ENCODE results near the gene RTP5.

The RTP5 gene

DNA sequence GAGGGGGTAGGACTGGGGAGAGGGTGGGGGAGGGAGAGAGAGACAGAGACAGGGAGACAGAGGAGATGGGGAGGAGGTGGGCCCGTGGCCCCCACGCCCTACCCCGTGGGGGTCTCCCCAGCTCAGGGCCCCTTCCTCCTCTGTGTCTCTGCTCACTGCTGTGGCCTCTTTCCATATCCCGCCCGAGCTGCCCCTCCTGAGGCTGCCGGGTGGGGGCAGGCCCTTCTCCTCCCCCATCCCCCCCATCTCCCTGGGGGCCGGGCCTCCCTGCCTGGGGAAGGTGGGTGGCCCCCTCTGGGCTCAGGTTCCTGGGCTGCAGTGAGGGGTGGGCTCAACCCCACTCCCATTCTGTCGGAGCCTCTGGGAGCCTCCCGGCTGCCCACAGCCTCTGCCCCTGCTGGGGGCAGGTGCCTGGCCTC lies 10.5 kb upstream of the RTP5 start:
- H3K27me3 Mint-ChIP-seq, result peaks cover 13% of the 10 kb centered on the region
- DNase-seq (ENCODE audit: low spot score in 2 of 2), result no peak
- H3K4me3 Mint-ChIP-seq, result peak overlapping the region; percentile 88
- ATAC-seq (ENCODE audit: low read depth), result peak; percentile 11
- peak overlapping the region; percentile 94 for H3K27ac Mint-ChIP-seq
- H3K9me3 Mint-ChIP-seq, result no peaks in the 10 kb centered on the region
- H3K36me3 Mint-ChIP-seq, result peaks cover under 1% of the 10 kb centered on the region
- peaks cover 23% of the 10 kb centered on the region for H3K4me1 Mint-ChIP-seq

DNA sequence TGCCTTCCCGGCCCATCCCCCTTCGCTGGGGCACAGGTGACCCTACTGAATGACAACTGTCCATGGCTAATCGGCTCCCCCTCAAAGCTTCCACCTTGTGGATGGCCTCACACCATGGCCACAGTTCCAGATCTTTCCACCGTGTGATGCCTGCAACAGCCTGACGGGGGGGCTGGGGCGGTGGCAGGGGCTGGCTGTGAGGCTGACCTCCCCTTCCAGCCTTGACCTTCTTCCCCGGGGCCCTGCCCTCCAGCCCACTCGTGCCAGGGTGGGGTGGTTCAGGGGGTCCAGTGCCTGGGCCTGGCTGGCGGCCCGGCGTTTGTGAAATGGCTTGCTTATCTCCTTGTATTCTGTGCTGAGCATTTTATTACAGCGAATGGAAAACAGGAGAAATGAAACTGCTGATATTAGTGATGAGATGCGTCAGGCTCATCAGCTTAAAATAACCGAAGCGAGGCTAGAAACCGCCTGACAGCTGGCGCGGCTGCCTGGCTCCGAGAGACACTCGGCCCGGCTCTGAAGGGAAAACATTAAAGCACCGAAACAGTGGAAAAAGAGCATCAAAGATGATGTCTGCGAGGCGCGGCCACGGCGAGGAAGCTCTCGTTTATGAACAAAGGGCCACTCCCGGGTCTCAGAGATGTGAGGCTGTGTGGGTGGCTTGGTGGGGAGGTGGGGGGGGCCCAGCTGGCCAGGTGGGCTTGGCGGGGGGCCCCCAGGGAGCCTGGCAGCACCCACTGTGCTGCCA lies 9.9 kb upstream of the RTP5 start:
- peak; percentile 57 to 59 for DNase-seq (ENCODE audit: low spot score in 2 of 2)
- Mint-ChIP-seq H3K27ac (peak overlapping the region; percentile 94), H3K9me3 (no peaks in the 10 kb centered on the region), H3K4me1 (peaks cover 29% of the 10 kb centered on the region), H3K4me3 (peak overlapping the region; percentile 88), H3K36me3 (peaks cover 4% of the 10 kb centered on the region), H3K27me3 (peaks cover 19% of the 10 kb centered on the region)
- peak; percentile 83 for ATAC-seq (ENCODE audit: low read depth)

DNA sequence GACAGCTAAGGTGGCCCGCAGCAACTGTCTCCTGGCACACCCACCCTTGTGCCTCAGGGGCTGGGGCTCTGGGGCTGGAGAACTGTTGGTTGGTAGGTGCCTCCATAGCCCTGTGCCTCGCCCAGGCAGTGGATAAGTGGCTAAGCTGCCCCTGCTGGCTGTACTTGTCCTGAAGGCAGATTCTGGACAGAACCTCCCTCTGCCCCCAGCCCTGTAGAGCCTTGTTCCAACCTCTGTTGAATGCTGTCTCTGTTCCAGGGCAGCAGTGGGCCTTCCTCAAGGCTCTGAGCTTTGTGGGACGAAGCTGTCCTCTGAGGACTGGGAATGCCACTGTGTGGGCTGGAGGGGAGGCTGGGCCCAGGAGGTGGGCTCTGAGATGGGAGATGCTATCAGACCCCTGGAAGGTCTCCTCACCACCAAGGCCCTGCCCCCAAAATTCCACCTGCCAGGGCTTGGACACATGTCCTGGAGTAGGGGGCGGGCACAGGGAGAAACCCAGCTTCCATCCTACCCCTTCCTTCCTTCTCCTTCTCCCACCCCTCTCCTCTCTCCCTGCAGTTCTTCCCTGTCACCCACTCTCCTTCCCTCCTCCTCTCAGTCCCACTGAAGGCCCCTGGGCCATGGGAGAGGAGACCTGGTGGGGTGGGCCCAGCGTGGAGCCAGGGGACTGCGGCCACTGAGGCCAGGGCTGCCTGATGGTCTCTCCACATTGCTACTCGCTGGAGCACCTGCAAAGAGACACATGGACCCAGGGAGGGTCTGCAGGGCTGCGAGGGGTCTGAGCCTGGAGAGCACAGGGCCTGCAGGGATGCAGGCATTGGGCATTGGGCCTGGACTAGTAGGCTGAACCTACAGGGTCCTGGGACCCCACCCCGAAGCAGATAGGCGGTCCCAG lies 9.1 kb upstream of the RTP5 start:
- Mint-ChIP-seq H3K36me3 (peaks cover 4% of the 10 kb centered on the region), H3K9me3 (no peaks in the 10 kb centered on the region), H3K4me3 (peak overlapping the region; percentile 47), H3K27ac (peak overlapping the region; percentile 94), H3K4me1 (peaks cover 37% of the 10 kb centered on the region), H3K27me3 (peaks cover 27% of the 10 kb centered on the region)
- peak in 1 of 2 donors; percentile 49 for DNase-seq (ENCODE audit: low spot score in 2 of 2)
- peak; percentile 30 for ATAC-seq (ENCODE audit: low read depth)

DNA sequence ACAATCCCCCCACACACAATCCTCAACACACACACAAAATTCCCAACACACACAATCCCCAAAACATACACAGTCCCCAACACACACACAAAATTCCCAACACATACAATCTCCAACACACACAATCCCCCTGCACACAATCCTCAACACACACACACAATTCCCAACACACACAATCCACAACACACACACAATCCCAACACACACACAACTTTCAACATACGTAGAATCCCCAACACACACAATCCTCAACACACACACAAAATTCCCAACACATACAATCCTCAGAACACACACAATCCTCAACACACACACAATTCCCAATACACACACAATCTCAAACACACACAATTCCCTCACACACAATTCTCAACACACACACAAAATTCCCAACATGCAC lies 8.3 kb upstream of the RTP5 start:
- H3K4me1 Mint-ChIP-seq, result peaks cover 43% of the 10 kb centered on the region
- DNase-seq (ENCODE audit: low spot score in 2 of 2) (no peak), ATAC-seq (ENCODE audit: low read depth) (no peak)
- peaks cover 6% of the 10 kb centered on the region for H3K36me3 Mint-ChIP-seq
- no peaks in the 10 kb centered on the region for H3K9me3 Mint-ChIP-seq
- H3K27me3 Mint-ChIP-seq, result peaks cover 32% of the 10 kb centered on the region
- H3K4me3 Mint-ChIP-seq, result peak overlapping the region; percentile 41
- H3K27ac Mint-ChIP-seq, result peak overlapping the region; percentile 83

DNA sequence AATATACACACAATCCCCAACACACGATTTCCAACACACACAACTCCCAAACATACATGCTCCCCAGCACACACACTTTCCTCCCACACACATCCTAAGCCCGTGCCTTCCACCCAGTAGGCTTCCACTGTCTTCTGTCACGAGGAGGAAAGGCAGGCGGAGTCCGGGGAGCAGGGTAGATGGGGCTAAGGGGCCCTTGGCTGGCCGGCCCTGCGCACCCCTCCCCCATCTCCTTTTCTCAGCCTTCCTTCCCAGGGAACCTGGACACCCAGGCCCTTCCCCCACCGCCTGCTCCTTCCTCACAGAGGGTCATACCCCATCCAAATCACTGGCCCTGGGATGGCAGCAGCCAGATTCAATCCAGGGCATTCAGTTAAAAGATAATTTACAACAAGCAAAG lies 7.4 kb upstream of the RTP5 start:
- Mint-ChIP-seq H3K27me3 (peaks cover 32% of the 10 kb centered on the region), H3K36me3 (peaks cover 6% of the 10 kb centered on the region)
- DNase-seq (ENCODE audit: low spot score in 2 of 2), result no peak

DNA sequence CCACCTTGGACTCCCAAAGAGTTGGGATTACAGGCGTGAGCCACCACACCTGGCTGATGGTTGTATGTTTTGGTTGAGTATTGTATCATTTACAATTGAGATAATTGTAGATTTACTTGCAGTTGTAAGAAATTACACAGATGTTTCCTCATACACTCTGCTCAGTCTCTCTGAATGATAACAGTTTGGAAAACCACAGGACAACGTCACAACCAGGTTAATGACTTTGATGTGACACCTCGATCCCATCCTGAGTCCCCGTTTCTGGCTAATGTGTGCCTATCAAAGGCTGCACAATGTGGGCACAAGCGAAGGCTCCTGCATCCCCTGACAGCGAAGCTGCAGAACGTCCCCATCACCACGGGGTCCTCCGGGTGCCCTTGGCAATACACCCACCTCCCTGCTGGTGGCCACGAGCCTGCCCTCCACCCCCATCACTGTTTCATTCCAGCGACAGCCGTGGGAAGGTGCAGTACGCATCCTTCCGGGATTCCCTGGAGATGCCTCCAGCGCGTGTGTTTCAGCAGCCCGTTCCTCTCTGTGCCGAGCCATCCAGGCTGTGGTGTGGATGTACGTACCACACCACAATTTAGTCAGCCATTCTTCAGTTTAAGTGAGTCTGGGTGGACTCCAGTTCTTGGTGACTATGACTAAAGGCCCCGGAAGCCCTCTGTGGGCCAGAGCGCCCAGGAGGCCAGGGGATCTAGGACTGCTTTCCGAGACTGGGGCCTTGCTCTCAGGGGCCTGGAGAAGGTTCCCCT lies 6.6 kb upstream of the RTP5 start:
- no peak for ATAC-seq (ENCODE audit: low read depth)
- H3K4me1 Mint-ChIP-seq, result peaks cover 43% of the 10 kb centered on the region

More for the DNA sequence above, 7.4 kb upstream of the RTP5 start:
- no peaks in the 10 kb centered on the region for H3K9me3 Mint-ChIP-seq
- H3K4me1 Mint-ChIP-seq, result peaks cover 43% of the 10 kb centered on the region
- ATAC-seq (ENCODE audit: low read depth), result no peak
- H3K4me3 Mint-ChIP-seq, result no peak overlapping the region
- H3K27ac Mint-ChIP-seq, result no peak overlapping the region

DNA sequence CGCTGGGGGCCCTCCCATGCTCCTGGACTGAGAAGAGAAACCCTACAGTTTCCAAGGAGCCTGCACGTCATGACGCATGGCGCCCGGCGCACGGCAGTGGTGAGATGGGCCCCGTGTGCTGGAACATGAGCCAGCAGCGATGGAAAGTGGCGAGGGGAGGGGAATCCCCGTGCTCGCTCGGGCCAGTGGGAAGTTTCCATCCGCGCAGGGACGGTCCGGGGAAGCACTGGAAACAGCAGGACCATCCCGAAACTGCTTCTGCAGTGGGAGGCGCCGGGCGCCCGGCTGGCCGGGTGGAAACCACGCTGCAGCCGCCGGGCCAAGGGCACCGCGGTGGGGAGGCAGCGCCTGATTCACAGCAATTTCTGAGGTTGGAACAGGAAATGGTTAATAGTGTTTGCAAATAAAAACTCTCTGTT lies 6.0 kb upstream of the RTP5 start:
- peak overlapping the region; percentile 4 for H3K4me3 Mint-ChIP-seq
- peaks cover 32% of the 10 kb centered on the region for H3K27me3 Mint-ChIP-seq
- no peaks in the 10 kb centered on the region for H3K9me3 Mint-ChIP-seq
- H3K36me3 Mint-ChIP-seq, result peaks cover 6% of the 10 kb centered on the region
- H3K27ac Mint-ChIP-seq, result no peak overlapping the region
- ATAC-seq (ENCODE audit: low read depth) (no peak), DNase-seq (ENCODE audit: low spot score in 2 of 2) (no peak)
- peaks cover 45% of the 10 kb centered on the region for H3K4me1 Mint-ChIP-seq

More for the DNA sequence above, 6.6 kb upstream of the RTP5 start:
- H3K36me3 Mint-ChIP-seq, result peaks cover 6% of the 10 kb centered on the region
- H3K9me3 Mint-ChIP-seq, result no peaks in the 10 kb centered on the region
- no peak for DNase-seq (ENCODE audit: low spot score in 2 of 2)
- H3K4me3 Mint-ChIP-seq, result peak overlapping the region; percentile 4
- H3K27ac Mint-ChIP-seq, result no peak overlapping the region
- H3K27me3 Mint-ChIP-seq, result peaks cover 32% of the 10 kb centered on the region

DNA sequence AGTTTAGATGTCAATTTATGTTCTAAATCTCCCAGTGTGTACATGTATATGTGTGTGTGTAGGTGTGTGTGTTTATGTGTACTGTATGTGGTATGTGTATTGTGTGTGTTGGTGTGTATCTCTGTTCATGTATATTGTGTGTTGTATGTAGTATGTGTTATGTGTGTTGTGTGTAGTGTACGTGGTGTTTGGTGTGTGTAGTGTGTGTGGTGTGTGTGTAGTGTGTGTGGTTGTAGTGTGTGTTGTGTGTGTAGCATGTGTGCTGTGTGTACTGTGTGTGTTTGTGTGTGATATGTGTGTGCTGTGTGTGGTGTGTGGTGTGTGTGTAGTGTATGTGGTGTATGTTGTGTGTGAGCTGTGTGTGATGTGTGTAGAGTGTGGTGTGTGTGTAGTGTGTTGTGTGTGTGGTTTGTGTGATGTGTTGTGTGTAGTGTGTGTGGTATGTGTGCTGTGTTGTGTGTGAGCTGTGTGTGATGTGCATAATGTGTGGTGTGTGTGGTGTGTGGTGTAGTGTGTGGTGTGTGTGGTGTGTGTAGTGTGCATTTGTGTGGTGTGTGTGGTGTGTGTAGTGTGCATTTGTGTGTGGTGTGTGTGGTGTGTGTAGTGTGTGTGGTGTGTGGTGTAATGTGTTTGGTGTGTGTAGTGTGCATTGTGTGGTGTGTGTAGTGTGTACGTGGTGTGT lies 5.2 kb upstream of the RTP5 start:
- Mint-ChIP-seq H3K27me3 (peaks cover 32% of the 10 kb centered on the region), H3K4me1 (peaks cover 42% of the 10 kb centered on the region), H3K9me3 (no peaks in the 10 kb centered on the region), H3K27ac (peak overlapping the region; percentile 79), H3K4me3 (no peak overlapping the region), H3K36me3 (peaks cover 6% of the 10 kb centered on the region)
- no peak for DNase-seq (ENCODE audit: low spot score in 2 of 2)
- no peak for ATAC-seq (ENCODE audit: low read depth)

DNA sequence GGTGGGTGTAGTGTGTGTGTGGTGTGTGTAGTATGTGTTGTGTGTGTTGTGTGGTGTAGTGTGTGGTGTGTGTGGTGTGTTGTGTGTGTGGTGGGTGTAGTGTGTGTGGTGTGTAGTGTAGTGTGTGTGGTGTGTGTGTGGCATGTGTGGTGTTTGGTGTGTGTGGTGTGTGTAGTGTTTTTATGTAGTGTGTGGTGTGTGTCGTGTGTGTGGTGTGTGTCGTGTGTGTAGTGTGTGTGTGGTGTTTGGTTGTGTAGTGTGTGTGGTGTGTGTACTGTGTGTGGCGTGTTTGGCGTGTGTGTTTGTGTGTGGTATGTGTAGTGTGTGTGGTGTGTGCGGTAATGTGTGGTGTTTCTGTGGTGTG lies 4.7 kb upstream of the RTP5 start:
- Mint-ChIP-seq H3K27ac (peak overlapping the region; percentile 79), H3K9me3 (no peaks in the 10 kb centered on the region), H3K4me3 (no peak overlapping the region)

DNA sequence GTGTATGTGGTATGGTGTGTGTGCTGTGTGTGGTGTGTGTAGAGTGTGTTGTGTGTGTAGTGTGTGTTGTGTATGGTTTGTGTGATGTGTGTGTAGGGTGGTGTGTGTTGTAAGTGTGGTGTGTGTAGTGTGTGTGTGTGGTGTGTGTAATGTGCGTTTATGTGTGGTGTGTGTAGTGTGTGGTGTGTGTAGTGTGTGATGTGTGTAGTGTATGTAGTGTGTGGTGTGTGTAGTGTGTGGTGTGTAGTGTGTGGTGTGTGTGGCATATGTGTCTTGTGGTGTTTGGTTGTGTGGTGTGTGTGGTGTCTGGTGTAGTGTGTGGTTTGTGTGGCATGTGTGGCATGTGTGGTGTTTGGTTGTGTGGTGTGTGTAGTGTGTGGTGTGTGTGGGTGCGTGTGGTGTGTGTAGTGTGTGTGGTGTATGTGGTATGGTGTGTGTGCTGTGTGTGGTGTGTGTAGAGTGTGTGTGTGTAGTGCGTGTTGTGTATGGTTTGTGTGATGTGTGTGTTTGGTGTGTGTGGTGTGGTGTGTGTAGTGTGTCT lies 4.0 kb upstream of the RTP5 start:
- peaks cover 6% of the 10 kb centered on the region for H3K36me3 Mint-ChIP-seq
- DNase-seq (ENCODE audit: low spot score in 2 of 2) (no peak), ATAC-seq (ENCODE audit: low read depth) (no peak)
- peaks cover 32% of the 10 kb centered on the region for H3K27me3 Mint-ChIP-seq
- H3K9me3 Mint-ChIP-seq, result no peaks in the 10 kb centered on the region
- H3K4me1 Mint-ChIP-seq, result peaks cover 37% of the 10 kb centered on the region
- no peak overlapping the region for H3K4me3 Mint-ChIP-seq
- H3K27ac Mint-ChIP-seq, result peak overlapping the region; percentile 79

More for the DNA sequence above, 4.7 kb upstream of the RTP5 start:
- peaks cover 32% of the 10 kb centered on the region for H3K27me3 Mint-ChIP-seq
- ATAC-seq (ENCODE audit: low read depth) (no peak), DNase-seq (ENCODE audit: low spot score in 2 of 2) (no peak)
- H3K4me1 Mint-ChIP-seq, result peaks cover 37% of the 10 kb centered on the region
- H3K36me3 Mint-ChIP-seq, result peaks cover 6% of the 10 kb centered on the region

DNA sequence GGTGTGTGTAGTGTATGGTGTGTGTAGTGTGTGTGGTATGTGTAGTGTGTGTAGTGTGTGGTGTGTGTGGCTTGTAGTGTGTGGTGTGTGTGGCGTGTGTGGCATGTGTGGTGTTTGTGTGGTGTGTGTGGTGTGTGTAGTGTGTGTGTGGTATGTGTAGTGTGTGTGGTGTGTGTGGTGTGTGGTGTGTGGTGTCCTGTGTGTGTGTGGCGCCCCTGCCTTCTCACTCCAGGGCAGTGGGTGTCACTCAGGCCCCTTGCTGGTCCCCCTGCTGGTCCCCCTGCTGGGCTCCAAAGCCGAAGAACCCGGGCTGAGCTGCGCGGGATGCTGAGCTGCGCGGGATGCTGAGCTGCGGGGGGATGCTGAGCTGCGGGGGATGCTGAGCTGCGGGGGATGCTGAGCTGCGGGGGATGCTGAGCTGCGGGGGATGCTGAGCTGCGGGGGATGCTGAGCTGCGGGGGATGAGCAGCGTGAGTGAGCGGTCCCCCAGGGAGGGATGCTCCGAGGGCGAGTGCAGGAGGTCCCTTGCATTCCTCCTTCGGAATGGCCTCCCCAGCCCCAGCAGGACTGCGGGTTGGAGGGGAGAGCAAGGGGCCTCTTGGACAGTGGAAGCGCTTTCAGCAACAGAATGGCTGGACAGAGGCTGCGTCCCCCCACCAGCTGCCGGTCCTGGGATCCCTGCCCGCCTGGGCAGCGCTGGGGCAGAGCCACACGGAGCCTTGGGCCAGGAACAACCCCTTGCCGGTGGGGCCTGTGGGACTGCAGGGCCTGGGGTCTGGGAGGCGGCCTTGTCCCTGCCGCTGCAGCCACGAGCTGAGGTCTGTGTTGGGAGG lies 3.4 kb upstream of the RTP5 start:
- no peaks in the 10 kb centered on the region for H3K9me3 Mint-ChIP-seq
- no peak for DNase-seq (ENCODE audit: low spot score in 2 of 2)
- peaks cover 34% of the 10 kb centered on the region for H3K4me1 Mint-ChIP-seq
- H3K4me3 Mint-ChIP-seq, result no peak overlapping the region
- H3K27me3 Mint-ChIP-seq, result peaks cover 30% of the 10 kb centered on the region
- ATAC-seq (ENCODE audit: low read depth), result peak; percentile 16
- H3K27ac Mint-ChIP-seq, result peak overlapping the region; percentile 79
- peaks cover 6% of the 10 kb centered on the region for H3K36me3 Mint-ChIP-seq

DNA sequence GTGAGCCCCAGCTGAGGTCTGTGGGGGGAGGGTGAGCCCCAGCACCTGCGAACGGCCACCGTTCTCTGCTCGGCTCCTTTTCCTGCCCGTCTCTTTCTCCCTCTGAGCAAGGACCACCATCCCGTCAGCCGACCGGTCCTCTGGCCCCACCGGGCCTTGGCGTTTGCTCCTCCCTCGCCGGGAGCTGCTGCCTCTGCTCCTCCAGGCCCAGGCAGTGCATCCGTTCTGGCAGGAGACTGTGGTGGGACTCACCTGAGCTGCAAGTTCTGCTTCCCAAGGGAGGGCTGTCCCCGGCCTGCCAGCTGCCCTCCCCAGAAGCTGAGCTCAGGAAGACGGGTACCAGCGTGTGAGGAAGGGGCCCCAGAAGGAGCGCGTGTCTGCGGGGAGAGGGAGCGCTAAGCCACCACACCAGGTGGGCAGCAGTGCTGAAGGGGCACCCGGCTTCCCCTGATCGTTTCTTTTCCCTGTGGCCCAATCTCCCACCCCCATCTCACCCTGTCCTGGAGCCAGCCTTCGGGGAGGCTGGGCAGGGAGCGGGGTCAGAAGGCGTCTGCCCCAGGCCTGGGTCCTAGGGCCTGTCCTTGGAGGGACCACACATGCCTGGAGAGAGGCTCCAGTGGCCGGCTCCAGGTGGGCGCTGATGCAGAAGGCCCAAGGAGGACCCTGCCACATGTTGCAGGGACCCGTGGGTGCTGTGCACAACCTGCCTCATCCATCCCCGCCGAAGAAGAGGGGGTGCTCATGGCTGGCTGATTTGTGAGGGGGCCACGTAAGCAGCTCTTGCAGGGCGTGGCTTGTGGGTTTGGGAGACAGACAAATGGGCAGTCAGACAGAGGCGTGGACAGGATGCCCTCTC lies 2.5 kb upstream of the RTP5 start:
- peak; percentile 28 for ATAC-seq (ENCODE audit: low read depth)
- H3K36me3 Mint-ChIP-seq, result peaks cover 6% of the 10 kb centered on the region
- H3K27ac Mint-ChIP-seq, result no peak overlapping the region
- no peak for DNase-seq (ENCODE audit: low spot score in 2 of 2)
- no peak overlapping the region for H3K4me3 Mint-ChIP-seq
- peaks cover 22% of the 10 kb centered on the region for H3K27me3 Mint-ChIP-seq
- no peaks in the 10 kb centered on the region for H3K9me3 Mint-ChIP-seq
- peaks cover 26% of the 10 kb centered on the region for H3K4me1 Mint-ChIP-seq
